H9 (cell line): Measurements from ENCODE around the gene IL20RA. TPM values are rescaled to one million over a fixed set of nuclear protein-coding genes. Genes with fewer than 3 reads are reported as not detected.

Source experiments
- DNase-seq: peaks from one replicate; pipeline ENCODE4 v3.0.0-alpha.2; 2017
- H2AFZ ChIP-seq: one replicate; pipeline ENCODE4 v1.6.1; 2013; ENCODE audit warnings: mild to moderate bottlenecking, low read length, control low read depth, moderate library complexity
- H2AK5ac ChIP-seq: 2 replicates; pipeline ENCODE4 v1.6.1; 2013; ENCODE audit warnings: low read length, control low read depth, mixed read lengths; ENCODE audit not compliant: insufficient read length
- H2BK120ac ChIP-seq: one replicate; pipeline ENCODE4 v1.6.1; 2013; ENCODE audit warnings: low read depth, mild to moderate bottlenecking, low read length, control low read depth, inconsistent platforms; ENCODE audit not compliant: poor library complexity, severe bottlenecking
- H2BK12ac ChIP-seq: 2 replicates; pipeline ENCODE4 v1.6.1; 2013; ENCODE audit warnings: low read length, control low read depth, mixed read lengths, low read depth; ENCODE audit not compliant: insufficient read length
- H2BK15ac ChIP-seq: 2 replicates; pipeline ENCODE4 v1.6.1; 2013; ENCODE audit warnings: low read depth, low read length, control low read depth
- H2BK20ac ChIP-seq: one replicate; pipeline ENCODE4 v1.6.1; 2013; ENCODE audit warnings: low read depth, mild to moderate bottlenecking, low read length, control low read depth, inconsistent platforms; ENCODE audit not compliant: poor library complexity, severe bottlenecking
- H2BK5ac ChIP-seq: 2 replicates; pipeline ENCODE4 v1.6.1; 2013; ENCODE audit warnings: low read length, control low read depth, mixed read lengths; ENCODE audit not compliant: insufficient read length
- H3K14ac ChIP-seq: 2 replicates; pipeline ENCODE4 v1.6.1; 2013; ENCODE audit warnings: low read length, control low read depth; ENCODE audit not compliant: insufficient read depth
- H3K18ac ChIP-seq: 2 replicates; pipeline ENCODE4 v1.6.1; 2013; ENCODE audit warnings: low read depth, mild to moderate bottlenecking, mixed read lengths, low read length, control low read depth; ENCODE audit not compliant: insufficient read length
- H3K23ac ChIP-seq: 2 replicates; pipeline ENCODE4 v1.6.1; 2013; ENCODE audit warnings: low read length, control low read depth, mixed read lengths, low read depth; ENCODE audit not compliant: insufficient read length
- H3K23me2 ChIP-seq: 2 replicates; pipeline ENCODE4 v1.6.1; 2013; ENCODE audit warnings: low read depth, mild to moderate bottlenecking, mixed read lengths, low read length, control low read depth; ENCODE audit not compliant: insufficient read length, poor library complexity, severe bottlenecking
- H3K27ac ChIP-seq: 2 replicates; pipeline ENCODE4 v1.5.1; 2013; ENCODE audit warnings: low read length, control low read depth, mixed read lengths, low read depth; ENCODE audit not compliant: insufficient read length
- H3K27me3 ChIP-seq: 2 replicates; pipeline ENCODE4 v1.6.1; 2013; ENCODE audit warnings: low read length, control low read depth, inconsistent platforms; ENCODE audit not compliant: insufficient read depth
- H3K4ac ChIP-seq: 2 replicates; pipeline ENCODE4 v1.6.1; 2013; ENCODE audit warnings: low read depth, mild to moderate bottlenecking, control low read depth, inconsistent platforms, low read length, moderate library complexity
- H3K4me1 ChIP-seq: 2 replicates; pipeline ENCODE4 v1.6.1; 2013; ENCODE audit warnings: low read length, control low read depth, inconsistent platforms; ENCODE audit not compliant: insufficient read depth
- H3K4me2 ChIP-seq: 2 replicates; pipeline ENCODE4 v1.6.1; 2013; ENCODE audit warnings: low read length, control low read depth, mixed read lengths; ENCODE audit not compliant: insufficient read length, insufficient read depth
- H3K56ac ChIP-seq: 2 replicates; pipeline ENCODE4 v1.6.1; 2013; ENCODE audit warnings: low read depth, mild to moderate bottlenecking, mixed read lengths, low read length, control low read depth; ENCODE audit not compliant: insufficient read length
- H3K79me1 ChIP-seq: 2 replicates; pipeline ENCODE4 v1.6.1; 2013; ENCODE audit warnings: low read depth, mild to moderate bottlenecking, moderate library complexity, low read length, control low read depth, inconsistent platforms; ENCODE audit not compliant: insufficient read depth, poor library complexity, severe bottlenecking
- H3K79me2 ChIP-seq: 2 replicates; pipeline ENCODE4 v1.6.1; 2013; ENCODE audit warnings: low read length, control low read depth, inconsistent platforms; ENCODE audit not compliant: insufficient read depth
- H3K9ac ChIP-seq: 2 replicates; pipeline ENCODE4 v1.6.1; 2013; ENCODE audit warnings: low read length, control low read depth, mixed read lengths; ENCODE audit not compliant: insufficient read length; ENCODE audit errors: extremely low read depth
- H3K9me3 ChIP-seq: one replicate; pipeline ENCODE4 v1.6.1; 2013; ENCODE audit warnings: low read depth, low read length, inconsistent platforms; ENCODE audit not compliant: control insufficient read depth
- H3T11ph ChIP-seq: one replicate; pipeline ENCODE4 v1.6.1; 2013; ENCODE audit warnings: mild to moderate bottlenecking, low read length, control low read depth, inconsistent platforms
- H4K20me1 ChIP-seq: one replicate; pipeline ENCODE4 v1.6.1; 2013; ENCODE audit not compliant: control insufficient read depth, insufficient read length, insufficient read depth
- H4K5ac ChIP-seq: 2 replicates; pipeline ENCODE4 v1.6.1; 2013; ENCODE audit warnings: low read depth, mild to moderate bottlenecking, mixed read lengths, low read length, control low read depth; ENCODE audit not compliant: insufficient read length
- H4K8ac ChIP-seq: replicated peaks from 2 replicates; pipeline ENCODE4 v1.6.1; 2013; ENCODE audit warnings: low read length, control low read depth, mixed read lengths, low read depth; ENCODE audit not compliant: insufficient read length
- H4K91ac ChIP-seq: 2 replicates; pipeline ENCODE4 v1.6.1; 2013; ENCODE audit warnings: low read depth, mild to moderate bottlenecking, moderate library complexity, mixed read lengths, low read length, control low read depth; ENCODE audit not compliant: insufficient read length
- H3K27ac Mint-ChIP-seq, 3 experiments: 2 replicates in 2 of 3; 3 replicates in 1 of 3; pipeline ENCODE4 v1.8.0; 2020 to 2021; ENCODE audit warnings: mixed read lengths in 3 of 3, mild to moderate bottlenecking in 1 of 3, moderate library complexity in 1 of 3
- H3K27me3 Mint-ChIP-seq: 2 replicates; pipeline ENCODE4 v1.8.0; 2021; ENCODE audit warnings: low read depth, mild to moderate bottlenecking, moderate library complexity, mixed read lengths
- H3K36me3 Mint-ChIP-seq, 3 experiments: 2 replicates in 2 of 3; 3 replicates in 1 of 3; pipeline ENCODE4 v1.8.0; 2020 to 2021; ENCODE audit warnings: low read depth in 3 of 3, mixed read lengths in 3 of 3; ENCODE audit not compliant: insufficient read depth in 1 of 3
- H3K4me1 Mint-ChIP-seq, 2 experiments: 2 replicates each; pipeline ENCODE4 v1.8.0; 2020; ENCODE audit warnings: mixed read lengths in 2 of 2
- H3K4me3 Mint-ChIP-seq, 2 experiments: 2 replicates in 1 of 2; 3 replicates in 1 of 2; pipeline ENCODE4 v1.8.0; 2020 to 2021; ENCODE audit warnings: mild to moderate bottlenecking in 2 of 2, mixed read lengths in 2 of 2, moderate library complexity in 1 of 2
- H3K9me3 Mint-ChIP-seq, 2 experiments: 2 replicates in 1 of 2; 3 replicates in 1 of 2; pipeline ENCODE4 v1.8.0; 2020; ENCODE audit warnings: mild to moderate bottlenecking in 2 of 2, mixed read lengths in 2 of 2, moderate library complexity in 1 of 2
- WGBS: extraction: QIAGEN DNeasy Blood & Tissue Kit; methylation state at CpG from one replicate; pipeline ENCODE4 v1.1.7; 2013; ENCODE audit warnings: missing lambda C conversion rate, low lambda C conversion rate, mixed read lengths; ENCODE audit not compliant: insufficient read length; ENCODE audit errors: extremely low coverage; 5-methylcytosine and 5-hydroxymethylcytosine counted together
- total RNA-seq: library from RNA; stranded (reverse); gene quantifications from 2 replicates; pipeline ENCODE4 v1.2.1, GENCODE V29; 2021
- TF ChIP-seq, protein P1 (sequence below): fragments of 200-600 bp; sonication (generic); conservative IDR thresholded peaks from 3 replicates; pipeline ENCODE4 v1.8.0; 2021; ENCODE audit warnings: antibody characterized with exemption, mild to moderate bottlenecking

The IL20RA gene
- total RNA-seq, 1 experiment from 2014 or later = 0.74 TPM

DNA sequence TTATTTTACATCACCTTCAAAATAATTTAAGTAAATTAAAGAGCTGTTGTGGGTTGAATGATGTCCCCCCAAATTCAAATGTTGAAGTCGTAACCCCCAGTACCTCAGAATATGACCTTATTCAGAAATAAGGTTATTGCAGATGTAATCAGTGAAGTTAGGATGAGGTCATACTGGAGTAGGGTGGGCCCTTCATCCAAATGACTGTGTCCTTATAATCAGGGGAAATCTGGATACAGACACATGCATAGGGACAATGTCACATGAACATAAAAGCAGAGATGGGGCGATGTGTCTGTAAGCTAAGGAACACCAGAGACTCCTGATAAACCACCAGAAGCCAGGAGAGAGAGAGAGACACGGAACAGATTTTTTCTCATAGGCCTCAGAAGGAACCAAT is 13.3 kb upstream of the IL20RA start:
- Mint-ChIP-seq H3K9me3 (peaks cover 0 to 3% of the 10 kb centered on the region in 2 experiments; a peak in 2 of 5 replicates), H3K27ac (no peak overlapping the region), H3K27me3 (no peaks in the 10 kb centered on the region), H3K4me1 (peaks cover 4 to 6% of the 10 kb centered on the region in 2 experiments; a peak in 3 of 4 replicates), H3K4me3 (no peak overlapping the region), H3K36me3 (no peaks in the 10 kb centered on the region)
- Histone ChIP-seq H4K20me1 (no peaks in the 10 kb centered on the region), H3K27me3 (no peaks in the 10 kb centered on the region), H3K56ac (no peak overlapping the region), H2BK5ac (no peak overlapping the region), H3K9me3 (no peaks in the 10 kb centered on the region), H3K4me2 (no peak overlapping the region), H4K5ac (no peak overlapping the region), H3K9ac (no peak overlapping the region), H3K4ac (no peak overlapping the region), H2AFZ (no peak overlapping the region), H3K18ac (no peak overlapping the region), H3K4me1 (no peaks in the 10 kb centered on the region), H3K14ac (no peak overlapping the region), H4K8ac (no peak overlapping the region), H2BK12ac (no peak overlapping the region), H3T11ph (no peak overlapping the region), H3K27ac (no peak overlapping the region), H3K79me2 (no peaks in the 10 kb centered on the region), H2BK20ac (no peak overlapping the region), H3K23ac (no peak overlapping the region), H4K91ac (no peak overlapping the region), H3K23me2 (no peaks in the 10 kb centered on the region), H2AK5ac (no peak overlapping the region), H2BK120ac (no peak overlapping the region), H3K79me1 (no peaks in the 10 kb centered on the region), H2BK15ac (no peak overlapping the region)
- DNase-seq = no peak
- no CpG with 5 or more reads among the region's 3 CpGs for WGBS
- TF ChIP-seq, protein P1, sequence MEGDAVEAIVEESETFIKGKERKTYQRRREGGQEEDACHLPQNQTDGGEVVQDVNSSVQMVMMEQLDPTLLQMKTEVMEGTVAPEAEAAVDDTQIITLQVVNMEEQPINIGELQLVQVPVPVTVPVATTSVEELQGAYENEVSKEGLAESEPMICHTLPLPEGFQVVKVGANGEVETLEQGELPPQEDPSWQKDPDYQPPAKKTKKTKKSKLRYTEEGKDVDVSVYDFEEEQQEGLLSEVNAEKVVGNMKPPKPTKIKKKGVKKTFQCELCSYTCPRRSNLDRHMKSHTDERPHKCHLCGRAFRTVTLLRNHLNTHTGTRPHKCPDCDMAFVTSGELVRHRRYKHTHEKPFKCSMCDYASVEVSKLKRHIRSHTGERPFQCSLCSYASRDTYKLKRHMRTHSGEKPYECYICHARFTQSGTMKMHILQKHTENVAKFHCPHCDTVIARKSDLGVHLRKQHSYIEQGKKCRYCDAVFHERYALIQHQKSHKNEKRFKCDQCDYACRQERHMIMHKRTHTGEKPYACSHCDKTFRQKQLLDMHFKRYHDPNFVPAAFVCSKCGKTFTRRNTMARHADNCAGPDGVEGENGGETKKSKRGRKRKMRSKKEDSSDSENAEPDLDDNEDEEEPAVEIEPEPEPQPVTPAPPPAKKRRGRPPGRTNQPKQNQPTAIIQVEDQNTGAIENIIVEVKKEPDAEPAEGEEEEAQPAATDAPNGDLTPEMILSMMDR = no peak
